GM12865 (cell line): ENCODE results near the gene CNTNAP2.
"Not testable (repeated sequence)": the region's sequence is repeated elsewhere in the genome, so short reads cannot be mapped to it uniquely, and the experiment has no call there.

Source experiments
- DNase-seq: peaks from one replicate; pipeline ENCODE4 v3.0.0; 2010; ENCODE audit warnings: low read depth
- H3K4me3 ChIP-seq: 2 replicates; pipeline ENCODE4 v1.5.1; 2011; ENCODE audit warnings: mild to moderate bottlenecking, low read depth, low read length, control low read depth
- TF ChIP-seq, protein P1 (sequence below): IDR thresholded peaks from 2 replicates; pipeline ENCODE4 v1.5.1; 2011; ENCODE audit warnings: low read length, control low read depth, low read depth, inconsistent platforms; ENCODE audit not compliant: insufficient read depth; ENCODE audit errors: missing control alignments

Gene CNTNAP2

DNA sequence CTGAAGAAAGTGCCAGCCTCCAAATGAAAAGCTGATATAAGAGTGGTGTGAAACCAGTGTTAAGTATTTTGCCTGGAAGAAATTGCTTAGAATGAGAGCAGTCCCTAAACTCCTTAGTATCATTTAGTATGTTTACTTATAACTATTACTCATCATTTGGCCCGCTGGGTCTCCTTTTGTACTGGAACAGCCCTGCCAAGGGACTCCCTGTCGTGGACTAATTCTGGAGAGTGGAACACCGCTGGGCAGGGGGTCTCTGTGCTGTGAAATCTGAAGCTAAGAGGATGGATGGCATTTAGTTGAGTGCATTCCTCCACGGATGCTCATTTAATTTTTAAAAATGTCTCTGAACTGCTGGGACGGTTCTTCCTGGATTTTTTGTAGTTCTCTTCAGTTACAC is 1584.1 kb downstream of the CNTNAP2 start:
- DNase-seq = no peak
- no peak overlapping the region for H3K4me3 ChIP-seq
- TF ChIP-seq, protein P1, sequence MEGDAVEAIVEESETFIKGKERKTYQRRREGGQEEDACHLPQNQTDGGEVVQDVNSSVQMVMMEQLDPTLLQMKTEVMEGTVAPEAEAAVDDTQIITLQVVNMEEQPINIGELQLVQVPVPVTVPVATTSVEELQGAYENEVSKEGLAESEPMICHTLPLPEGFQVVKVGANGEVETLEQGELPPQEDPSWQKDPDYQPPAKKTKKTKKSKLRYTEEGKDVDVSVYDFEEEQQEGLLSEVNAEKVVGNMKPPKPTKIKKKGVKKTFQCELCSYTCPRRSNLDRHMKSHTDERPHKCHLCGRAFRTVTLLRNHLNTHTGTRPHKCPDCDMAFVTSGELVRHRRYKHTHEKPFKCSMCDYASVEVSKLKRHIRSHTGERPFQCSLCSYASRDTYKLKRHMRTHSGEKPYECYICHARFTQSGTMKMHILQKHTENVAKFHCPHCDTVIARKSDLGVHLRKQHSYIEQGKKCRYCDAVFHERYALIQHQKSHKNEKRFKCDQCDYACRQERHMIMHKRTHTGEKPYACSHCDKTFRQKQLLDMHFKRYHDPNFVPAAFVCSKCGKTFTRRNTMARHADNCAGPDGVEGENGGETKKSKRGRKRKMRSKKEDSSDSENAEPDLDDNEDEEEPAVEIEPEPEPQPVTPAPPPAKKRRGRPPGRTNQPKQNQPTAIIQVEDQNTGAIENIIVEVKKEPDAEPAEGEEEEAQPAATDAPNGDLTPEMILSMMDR = no peak

DNA sequence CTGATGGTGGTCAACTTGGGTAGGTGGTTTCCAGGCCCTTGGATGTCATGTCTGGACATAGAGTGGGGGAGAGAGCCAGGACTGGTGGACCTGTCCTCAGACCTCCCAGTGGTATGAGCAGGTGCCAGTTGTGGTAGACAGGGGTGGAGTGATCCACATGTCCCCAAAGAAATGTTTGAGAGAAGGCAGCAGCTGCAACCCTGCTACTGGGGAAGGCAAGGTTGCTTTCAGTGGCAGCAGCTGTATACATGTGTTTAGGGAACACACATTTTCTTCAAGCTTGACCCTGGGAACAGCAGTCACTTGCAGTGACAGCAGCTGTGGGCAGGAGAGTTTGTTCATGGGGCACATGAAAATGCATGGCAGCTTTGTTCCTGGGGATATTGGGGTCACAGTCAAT is 1591.3 kb downstream of the CNTNAP2 start:
- DNase-seq = no peak
- TF ChIP-seq, protein P1 = no peak
- H3K4me3 ChIP-seq = no peak overlapping the region

DNA sequence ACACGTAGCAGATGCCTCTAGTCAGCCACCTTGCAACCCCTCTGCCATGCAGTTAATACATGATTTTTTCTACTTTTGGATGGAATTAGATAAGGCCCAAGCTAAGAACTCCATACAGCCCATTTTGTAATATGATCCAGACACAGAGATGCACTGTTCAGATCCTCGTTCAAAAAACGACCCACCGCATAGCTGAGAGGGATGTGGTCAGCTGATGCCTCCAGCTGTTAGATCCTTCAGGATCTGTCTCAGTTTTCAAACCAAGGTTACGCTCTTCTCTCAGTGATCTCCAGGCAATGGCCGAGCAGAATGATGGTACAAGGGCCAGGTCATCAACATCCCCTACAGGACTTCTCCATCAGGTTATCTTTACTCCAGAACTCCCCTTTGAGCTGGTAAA is 1592.3 kb downstream of the CNTNAP2 start:
- no peak for DNase-seq
- H3K4me3 ChIP-seq = no peak overlapping the region
- TF ChIP-seq, protein P1 = no peak

DNA sequence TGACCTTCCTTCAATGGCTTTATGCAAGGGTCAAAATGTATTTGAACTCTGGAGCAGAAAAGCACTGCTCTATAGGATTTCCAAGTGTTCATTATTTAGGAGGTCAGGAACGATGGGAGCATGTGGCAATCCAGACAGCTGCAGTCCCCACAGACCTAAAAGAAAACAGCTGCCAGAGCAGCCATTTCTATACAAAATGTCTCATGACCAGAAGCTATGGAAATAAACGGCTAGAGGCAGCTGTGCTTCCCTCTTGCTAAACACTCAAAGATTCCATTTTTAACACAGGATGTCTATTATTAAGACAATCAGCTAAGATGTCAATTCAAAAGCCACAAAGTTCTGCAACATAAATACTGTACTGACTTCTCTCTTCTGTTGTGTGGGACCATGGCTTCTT is 1594.8 kb downstream of the CNTNAP2 start:
- TF ChIP-seq, protein P1 = no peak
- H3K4me3 ChIP-seq = no peak overlapping the region
- no peak for DNase-seq

DNA sequence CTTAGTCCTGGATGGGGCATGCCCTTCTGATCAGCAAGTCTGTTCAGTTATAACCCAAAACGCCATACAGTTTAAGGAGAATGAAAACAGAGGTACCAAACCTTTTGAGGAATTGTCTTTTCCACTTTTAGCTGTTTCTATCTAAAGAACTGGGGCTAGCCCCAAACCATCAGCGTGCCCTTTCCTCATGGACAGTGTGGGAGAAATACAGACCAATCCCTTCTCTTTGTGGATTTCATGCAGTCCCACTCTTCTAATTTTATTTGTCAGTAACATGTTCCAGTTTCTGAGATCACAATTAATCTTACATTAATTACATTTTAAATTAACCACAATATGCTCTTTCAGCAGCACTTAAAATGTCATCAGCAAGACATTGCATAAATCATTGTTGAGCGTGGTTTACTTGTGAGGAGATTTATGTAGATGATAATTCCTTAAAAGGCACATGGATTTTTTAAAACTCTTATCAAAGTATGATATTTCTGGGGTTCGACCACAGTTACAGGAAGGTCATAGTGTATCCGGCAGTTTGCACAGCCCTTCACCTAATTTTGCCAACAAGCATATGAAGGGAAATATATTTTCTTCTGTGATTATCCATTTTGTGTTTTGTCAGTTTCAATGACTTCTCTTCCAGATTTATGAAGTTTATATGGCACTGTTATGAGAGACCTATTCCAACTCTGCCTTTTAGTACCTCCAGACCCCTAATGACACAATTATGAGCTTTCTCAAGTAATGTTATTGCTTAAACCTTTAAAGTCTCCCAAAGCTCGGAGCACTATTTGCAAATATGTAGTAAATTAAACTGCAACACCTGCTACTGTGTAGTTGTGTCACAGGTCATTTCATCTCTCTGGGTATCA is 1605.6 kb downstream of the CNTNAP2 start:
- DNase-seq = no peak
- H3K4me3 ChIP-seq = no peak overlapping the region
- TF ChIP-seq, protein P1 = no peak

DNA sequence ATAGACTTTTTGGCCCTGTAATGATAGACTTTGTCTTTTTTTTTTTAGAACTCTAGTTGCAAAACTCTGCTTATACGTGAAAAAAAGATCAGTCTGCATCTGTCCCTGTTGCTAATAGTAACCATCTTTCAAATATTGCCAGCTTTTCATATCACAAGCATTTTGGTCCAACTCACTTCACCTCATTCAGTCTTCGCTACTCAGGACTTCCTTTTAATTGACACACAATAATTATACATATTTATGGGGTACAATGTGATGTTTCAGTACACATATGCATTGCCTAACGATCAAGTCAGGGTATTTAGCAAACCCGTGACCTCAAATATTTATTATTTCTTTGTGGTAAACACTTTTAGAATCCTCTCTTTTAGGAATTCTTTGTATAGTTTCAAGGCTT is 1606.9 kb downstream of the CNTNAP2 start:
- TF ChIP-seq, protein P1 = no peak
- H3K4me3 ChIP-seq = no peak overlapping the region
- no peak for DNase-seq

DNA sequence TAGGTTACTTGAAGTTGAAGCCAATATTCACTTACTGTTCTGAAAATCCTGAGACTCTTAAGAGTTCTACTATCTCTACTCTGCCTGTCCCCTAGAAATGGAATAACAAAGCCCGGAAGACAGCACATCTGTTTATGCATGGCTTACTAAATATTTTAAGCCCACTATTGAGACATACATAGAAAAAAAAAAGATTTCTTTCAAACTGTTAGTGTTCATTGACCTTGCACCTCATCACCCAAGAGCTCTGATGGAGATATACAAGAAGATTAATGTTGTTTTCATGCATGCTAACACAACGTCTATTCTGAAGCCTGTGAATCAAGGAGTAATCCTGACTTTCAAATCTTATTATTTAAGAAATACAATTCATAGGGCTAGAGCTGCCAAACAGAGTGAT is 1614.7 kb downstream of the CNTNAP2 start:
- TF ChIP-seq, protein P1 = no peak
- DNase-seq = no peak
- H3K4me3 ChIP-seq = no peak overlapping the region

DNA sequence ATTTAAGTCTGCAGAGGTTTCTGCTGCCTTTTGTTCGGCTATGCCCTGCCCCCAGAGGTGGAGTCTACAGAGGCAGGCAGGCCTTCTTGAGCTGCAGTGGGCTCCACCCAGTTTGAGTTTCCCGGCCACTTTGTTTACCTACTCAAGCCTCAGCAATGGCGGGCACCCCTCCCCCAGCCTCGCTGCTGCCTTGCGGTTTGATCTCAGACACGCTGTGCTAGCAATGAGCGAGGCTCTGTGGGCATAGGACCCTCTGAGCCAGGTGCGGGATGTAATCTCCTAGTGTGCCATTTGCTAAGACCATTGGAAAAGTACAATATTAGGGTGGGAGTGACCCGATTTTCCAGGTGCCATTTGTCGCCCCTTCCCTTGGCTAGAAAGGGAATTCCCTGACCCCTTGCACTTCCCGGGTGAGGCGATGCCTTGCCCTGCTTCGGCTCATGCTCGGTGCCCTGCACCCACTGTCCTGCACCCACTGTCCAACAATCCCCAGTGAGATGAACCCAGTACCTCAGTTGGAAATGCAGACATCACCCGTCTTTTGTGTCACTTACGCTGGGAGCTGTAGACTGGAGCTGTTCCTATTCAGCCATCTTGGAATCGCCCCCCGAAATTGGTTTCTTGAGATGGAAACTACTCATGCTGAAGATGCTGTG is 1621.1 kb downstream of the CNTNAP2 start:
- DNase-seq, H3K4me3 ChIP-seq: not testable (repeated sequence)
